IPS DF 4.7 (cell line): ENCODE results near the gene RFX8.
"Not testable (repeated sequence)": the region's sequence is repeated elsewhere in the genome, so short reads cannot be mapped to it uniquely, and the experiment has no call there.

ENCODE experiments used
- DNase-seq: peaks from one replicate; pipeline ENCODE4 v3.0.0-alpha.2; 2013; ENCODE audit warnings: low spot score; ENCODE audit errors: extremely low read depth

The RFX8 gene

DNA sequence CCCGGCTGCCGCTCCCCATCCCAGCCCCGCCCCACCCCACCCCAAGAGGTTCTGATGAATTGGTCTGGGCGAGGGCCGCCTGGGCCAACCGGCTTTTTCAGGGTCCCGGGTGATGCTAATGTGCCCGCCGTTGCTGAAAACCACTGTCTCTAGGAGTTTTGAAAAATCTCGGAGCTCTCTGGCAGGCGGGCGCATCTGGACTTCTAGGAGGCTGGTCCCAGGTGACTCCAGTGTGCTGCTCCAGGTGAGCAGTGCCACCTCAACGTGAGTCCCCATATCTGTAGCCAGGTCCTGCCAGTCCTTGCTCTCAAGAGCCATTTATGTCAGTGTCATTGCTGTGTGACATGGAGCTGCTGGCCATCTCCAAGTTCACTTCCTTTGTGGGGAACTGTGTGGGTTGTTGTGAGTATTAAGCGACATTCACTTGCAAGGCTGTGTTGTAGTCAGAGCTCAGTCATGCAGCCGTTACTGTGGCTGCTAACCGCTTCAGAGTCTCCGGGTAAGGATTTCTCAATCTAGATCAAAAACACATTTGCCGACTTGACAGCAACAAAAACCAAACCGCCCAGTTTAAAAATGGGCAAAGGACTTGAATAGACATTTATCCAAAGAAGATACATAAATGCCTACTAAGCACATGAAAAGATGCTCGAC is at the start of gene RFX8:
Gene RFX8 (minus strand): TSS at position 382 of the 654 bp plus-strand sequence. CDS start 8,264 bp downstream, outside the sequence.
- DNase-seq: no peak

DNA sequence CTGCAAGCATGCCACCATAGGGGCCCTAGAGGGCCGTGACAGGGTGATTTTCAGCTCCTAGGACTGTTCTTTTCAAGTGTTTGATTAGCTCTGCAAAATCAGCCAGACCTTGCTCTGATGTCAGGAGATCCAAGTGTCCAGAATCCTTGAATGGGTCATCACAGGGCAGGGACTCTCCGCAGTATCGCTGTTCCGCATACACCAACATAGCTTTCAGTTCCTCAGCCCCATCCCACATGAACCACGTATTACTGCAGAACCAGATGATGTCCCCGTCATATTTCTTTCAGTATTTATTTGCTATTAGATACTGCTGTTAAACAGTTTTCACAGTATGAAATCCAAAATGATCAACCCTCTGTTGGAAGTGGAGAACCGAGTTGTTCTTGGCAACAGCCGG is 46.6 kb upstream of the RFX8 start:
- DNase-seq: no peak

- DNase-seq: no peak
Observed at GRCh38 chr2:101520246-101520645, 45.3 kb upstream of the RFX8 start.

- DNase-seq: no peak
Observed at GRCh38 chr2:101518578-101519492, 43.9 kb upstream of the RFX8 start.

DNA sequence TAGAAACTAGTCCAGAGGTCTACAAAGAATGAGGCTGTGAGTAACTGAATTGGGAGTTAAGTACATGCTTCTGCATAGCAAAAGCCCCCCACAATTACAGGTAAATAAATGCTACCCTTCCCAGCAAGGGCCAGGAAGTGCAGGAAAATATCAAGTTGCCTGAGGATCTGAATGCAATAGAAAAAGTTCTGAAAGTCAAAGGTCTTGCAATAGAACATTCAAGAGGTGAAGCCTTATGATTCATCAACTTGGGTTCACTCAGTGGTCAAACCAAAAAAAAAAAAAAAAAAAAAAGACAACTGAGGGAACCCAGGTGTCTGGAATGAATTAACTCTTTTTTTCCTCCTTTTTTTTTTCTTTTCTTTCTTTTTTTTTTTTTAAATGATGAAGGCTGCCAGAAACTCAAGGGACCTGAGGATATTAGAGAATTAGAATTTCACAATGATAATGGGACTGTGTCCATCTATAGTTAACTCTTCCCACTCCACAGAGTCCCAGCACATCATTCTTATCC is 42.9 kb upstream of the RFX8 start:
- DNase-seq: no peak

DNA sequence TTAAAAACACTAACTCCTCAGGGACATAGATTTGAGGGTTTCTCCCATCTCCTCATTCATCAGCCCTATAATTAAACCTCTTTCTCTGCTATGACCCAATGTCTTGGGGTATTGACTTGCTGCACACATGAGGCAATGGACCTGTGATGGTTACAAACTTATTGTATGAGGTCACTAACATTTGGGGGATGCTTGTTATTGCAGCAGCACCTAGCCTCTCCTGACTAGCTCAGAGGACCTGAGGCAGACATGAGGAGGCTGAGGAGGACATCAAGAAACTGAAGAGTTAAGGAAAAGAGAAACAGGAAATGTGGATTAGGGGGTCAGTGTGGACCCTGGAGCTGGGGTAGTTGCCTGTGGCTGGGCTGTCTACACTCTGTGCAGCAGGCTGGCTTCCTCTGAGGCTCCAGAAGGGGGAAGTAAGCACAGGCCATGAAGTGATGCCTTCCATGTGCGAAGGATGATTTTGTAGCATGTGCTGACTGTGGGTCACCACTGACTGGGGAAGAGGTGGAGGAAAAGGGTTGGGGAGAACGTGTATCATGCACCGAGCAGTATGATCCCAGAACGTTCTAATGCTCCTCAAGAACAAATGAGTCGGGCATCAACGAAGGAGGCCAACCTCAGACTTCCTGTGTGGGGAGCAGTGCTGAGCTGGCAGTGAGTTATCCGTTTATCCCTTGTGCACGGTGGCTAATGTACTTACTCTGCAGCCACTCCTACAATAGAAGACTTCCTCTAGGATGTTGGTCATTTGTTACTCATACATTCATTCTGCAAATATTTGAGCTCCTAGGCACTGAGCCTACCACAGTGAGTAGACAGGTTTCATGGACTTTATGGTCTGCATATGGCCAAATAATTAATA is 42.1 kb upstream of the RFX8 start:
- no peak for DNase-seq

GRCh38 chr2:101516349-101516748 is 41.4 kb upstream of the RFX8 start:
- DNase-seq: no peak

GRCh38 chr2:101515477-101515876 is 40.6 kb upstream of the RFX8 start:
- DNase-seq: no peak

DNA sequence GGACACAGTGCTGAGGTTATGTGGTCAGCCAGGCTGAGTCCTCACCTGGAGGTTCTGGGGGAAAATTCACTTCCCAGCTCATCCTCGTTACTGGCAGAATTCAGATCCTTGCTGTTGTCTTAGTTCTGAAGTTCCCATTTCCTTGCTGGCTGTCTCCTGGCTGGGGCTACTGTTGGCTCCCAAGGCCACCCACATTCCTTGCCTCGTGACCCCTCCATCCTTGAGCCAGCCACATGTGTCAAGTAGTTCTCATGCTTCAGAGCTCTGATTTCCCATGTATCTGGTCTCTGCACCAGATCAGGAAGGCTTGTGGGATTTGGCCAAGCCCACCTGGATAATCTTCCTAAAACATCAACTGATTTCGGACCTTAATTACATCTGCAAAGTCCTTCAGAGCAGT is 38.1 kb upstream of the RFX8 start:
- DNase-seq: no peak

DNA sequence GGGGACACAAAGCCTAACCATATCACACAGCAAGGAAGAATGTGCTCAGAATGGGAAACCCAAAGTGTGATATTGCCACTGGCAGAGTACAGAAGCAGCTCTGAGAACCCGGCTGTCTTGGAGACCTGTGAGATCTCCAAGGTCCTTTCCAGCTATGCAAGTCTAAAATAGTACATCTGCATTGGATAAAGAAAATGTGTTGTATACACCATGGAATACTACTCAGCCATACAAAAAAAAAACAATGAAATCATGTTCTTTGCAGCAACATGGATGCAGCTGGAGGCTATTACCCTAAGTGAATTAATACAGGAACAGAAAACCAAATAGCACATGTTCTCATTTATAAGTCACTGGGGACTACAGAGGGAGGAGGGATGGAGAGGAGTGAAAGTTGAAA is 36.5 kb upstream of the RFX8 start:
- no peak for DNase-seq

GRCh38 chr2:101509499-101510284 is 34.8 kb upstream of the RFX8 start:
- no peak for DNase-seq

- no peak for DNase-seq
Observed at GRCh38 chr2:101508636-101509035, 33.7 kb upstream of the RFX8 start.

DNA sequence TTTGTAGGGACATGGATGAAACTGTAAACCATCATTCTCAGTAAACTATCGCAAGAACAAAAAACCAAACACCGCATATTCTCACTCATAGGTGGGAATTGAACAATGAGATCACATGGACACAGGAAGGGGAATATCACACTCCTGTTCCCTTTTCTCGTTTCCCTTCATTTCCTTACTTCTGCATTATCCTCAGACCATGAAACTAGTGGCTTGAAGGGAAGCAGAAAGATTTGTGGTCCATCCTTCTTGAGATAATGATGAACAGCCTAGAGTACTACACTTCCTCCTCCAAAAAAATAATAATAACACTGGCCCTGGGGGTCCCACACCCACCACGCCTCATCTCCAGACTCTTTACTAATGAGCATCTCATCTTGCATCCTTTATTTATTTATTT is 30.4 kb upstream of the RFX8 start:
- not testable (repeated sequence) for DNase-seq

DNA sequence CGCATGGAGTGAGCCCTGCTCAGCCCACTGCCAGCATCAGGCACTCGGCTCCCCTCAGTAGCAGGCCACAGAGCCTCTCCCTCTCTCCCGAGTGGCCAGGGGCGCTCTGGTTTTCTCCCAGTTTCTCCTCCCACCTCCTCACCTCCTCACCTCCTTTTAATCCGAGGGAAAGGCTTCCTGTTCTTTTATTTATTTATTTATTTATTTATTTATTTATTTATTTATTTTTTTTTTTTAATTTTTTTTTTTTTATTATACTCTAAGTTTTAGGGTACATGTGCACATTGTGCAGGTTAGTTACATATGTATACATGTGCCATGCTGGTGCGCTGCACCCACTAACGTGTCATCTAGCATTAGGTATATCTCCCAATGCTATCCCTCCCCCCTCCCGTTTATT is 29.8 kb upstream of the RFX8 start:
- not testable (repeated sequence) for DNase-seq

DNA sequence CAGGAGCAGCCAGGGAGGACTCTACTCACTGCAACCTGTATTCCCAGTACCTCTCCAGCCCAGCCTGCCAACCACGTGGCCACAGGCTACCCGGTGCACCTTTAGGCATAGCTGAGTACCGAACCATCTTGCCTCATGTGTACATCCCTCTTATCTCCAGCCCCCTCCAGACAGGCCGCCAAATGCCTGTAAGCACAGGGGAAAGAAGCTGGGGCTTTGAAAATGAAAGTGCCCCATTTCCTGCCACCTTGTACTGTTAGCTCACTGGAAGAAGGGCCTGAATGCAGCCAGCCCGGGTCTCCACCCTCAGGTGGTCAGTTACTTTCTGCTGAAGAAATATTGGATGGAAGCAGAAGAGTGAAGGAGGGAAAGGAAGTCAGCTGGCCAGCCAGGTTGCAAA is 27.2 kb upstream of the RFX8 start:
- no peak for DNase-seq

DNA sequence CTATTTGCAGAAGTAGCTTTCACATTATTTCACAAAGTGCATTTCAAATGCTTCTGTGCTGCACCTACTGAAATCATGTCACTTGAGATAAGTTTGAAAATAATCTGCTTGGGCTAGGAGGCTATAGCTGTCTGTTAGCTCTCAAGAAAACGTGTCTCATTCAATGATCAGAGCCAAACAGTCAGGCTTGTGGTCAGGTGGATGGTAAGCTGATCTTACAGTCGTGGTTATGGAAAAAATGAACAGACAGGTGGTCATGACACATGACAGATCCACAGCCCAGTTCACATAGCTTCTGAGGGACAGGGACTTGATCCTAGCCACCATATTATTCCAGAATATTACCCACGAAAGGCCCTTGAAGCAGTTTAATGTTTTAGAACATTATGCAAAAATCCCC is 26.5 kb upstream of the RFX8 start:
- DNase-seq: no peak

DNA sequence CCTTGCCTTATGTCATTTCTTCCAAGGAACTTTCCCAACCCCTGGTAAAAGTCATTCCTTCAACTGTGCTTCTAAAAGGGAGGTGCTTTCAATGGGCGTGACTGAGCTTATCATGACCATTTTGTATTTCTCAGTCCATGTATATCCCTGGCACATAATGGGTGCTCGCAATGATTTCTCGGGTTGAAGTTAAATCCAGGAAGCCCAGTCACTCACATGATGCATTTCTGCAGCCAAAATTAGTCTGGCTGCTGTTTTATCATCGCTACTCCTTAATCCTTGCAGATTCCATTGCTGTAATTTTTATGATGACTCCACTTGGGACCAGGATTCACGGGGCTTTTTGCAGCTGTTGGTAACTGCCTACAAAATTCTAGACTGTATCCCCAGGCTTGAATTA is 25.9 kb upstream of the RFX8 start:
- DNase-seq: no peak

- no peak for DNase-seq
Observed at GRCh38 chr2:101500180-101500579, 25.3 kb upstream of the RFX8 start.

- DNase-seq: no peak
Observed at GRCh38 chr2:101496279-101496678, 21.4 kb upstream of the RFX8 start.

- DNase-seq: no peak
Observed at GRCh38 chr2:101492936-101493473, 18.1 kb upstream of the RFX8 start.

DNA sequence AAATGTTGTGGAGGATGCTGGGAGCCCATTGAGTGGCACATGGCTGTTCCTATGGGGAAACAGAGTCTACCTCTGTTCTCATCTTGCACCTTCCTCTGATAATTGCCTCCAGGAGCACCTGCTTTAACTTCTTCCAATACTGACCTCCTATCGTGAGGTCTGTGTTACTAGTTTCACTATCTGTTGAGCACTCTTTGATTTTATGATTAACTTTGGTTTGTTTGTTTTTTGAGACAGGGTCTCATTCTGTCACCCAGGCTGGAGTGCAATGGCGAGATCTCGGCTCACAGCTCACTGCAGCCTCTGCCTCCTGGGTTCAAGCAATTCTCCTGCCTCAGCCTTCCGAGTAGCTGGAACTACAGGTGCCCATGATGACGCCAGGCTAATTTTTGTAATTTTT is 12.1 kb upstream of the RFX8 start:
- DNase-seq: no peak
